GM19455 (cell line): ENCODE measurements around the gene DLL1.
"Not testable (repeated sequence)": the region's sequence is repeated elsewhere in the genome, so short reads cannot be mapped to it uniquely, and the experiment has no call there.

ENCODE experiments used
- ATAC-seq: cut with Tn5 transposase; IDR thresholded peaks from one replicate; pipeline ENCODE4 v1.9.1; 2021; ENCODE audit not compliant: unreplicated experiment

DLL1 gene

GRCh38 chr6:170269151-170269845, 21.6 kb downstream of the DLL1 start:
- ATAC-seq, result no peak

GRCh38 chr6:170268216-170269129, 22.4 kb downstream of the DLL1 start:
- no peak for ATAC-seq

- ATAC-seq, result no peak
Observed at GRCh38 chr6:170267688-170268087, 23.2 kb downstream of the DLL1 start.

GRCh38 chr6:170266061-170266825, 24.6 kb downstream of the DLL1 start:
- ATAC-seq, result no peak

GRCh38 chr6:170265655-170266054, 25.2 kb downstream of the DLL1 start:
- no peak for ATAC-seq

- ATAC-seq, result not testable (repeated sequence)
Observed at GRCh38 chr6:170264644-170265043, 26.2 kb downstream of the DLL1 start.

- ATAC-seq, result no peak
Observed at GRCh38 chr6:170264086-170264485, 26.8 kb downstream of the DLL1 start.

- ATAC-seq, result no peak
Observed at GRCh38 chr6:170263410-170263809, 27.5 kb downstream of the DLL1 start.

GRCh38 chr6:170262489-170263088, 28.3 kb downstream of the DLL1 start:
- ATAC-seq, result no peak

GRCh38 chr6:170261643-170262488, 29.0 kb downstream of the DLL1 start:
- ATAC-seq, result no peak

- ATAC-seq, result no peak
Observed at GRCh38 chr6:170260686-170261085, 30.2 kb downstream of the DLL1 start.

GRCh38 chr6:170259278-170259677, 31.6 kb downstream of the DLL1 start:
- ATAC-seq, result no peak

GRCh38 chr6:170258407-170258806, 32.5 kb downstream of the DLL1 start:
- ATAC-seq, result no peak

GRCh38 chr6:170257376-170257775, 33.5 kb downstream of the DLL1 start:
- no peak for ATAC-seq

- ATAC-seq, result no peak
Observed at GRCh38 chr6:170256641-170257040, 34.2 kb downstream of the DLL1 start.

- ATAC-seq, result no peak
Observed at GRCh38 chr6:170255426-170256125, 35.3 kb downstream of the DLL1 start.

GRCh38 chr6:170254315-170255213, 36.3 kb downstream of the DLL1 start:
- no peak for ATAC-seq

- ATAC-seq, result no peak
Observed at GRCh38 chr6:170253910-170254269, 37.0 kb downstream of the DLL1 start.
